22Rv1 (cell line): ENCODE measurements around the gene RAB26.

Experiments
- CTCF ChIP-seq: fragments of 450-650 bp; IDR thresholded peaks from 2 replicates; pipeline ENCODE4 v1.5.1; 2017; ENCODE audit warnings: mild to moderate bottlenecking
- ZFX ChIP-seq: fragments of 450-650 bp; IDR thresholded peaks from 2 replicates; pipeline ENCODE4 v1.6.1; 2017; ENCODE audit warnings: antibody characterized with exemption, borderline replicate concordance

- no peak for TF ChIP-seq CTCF
- TF ChIP-seq ZFX: no peak
Observed at GRCh38 chr16:2196162-2196980, 47.9 kb downstream of the RAB26 start, which contains the start of gene CASKIN1.
